GM10266 (cell line): ENCODE data around the gene NQO1.

Experiments
- DNase-seq: peaks from one replicate; pipeline ENCODE4 v3.0.0; 2012; ENCODE audit errors: extremely low spot score
- TF ChIP-seq, protein P1 (sequence below): IDR thresholded peaks from 2 replicates; pipeline ENCODE4 v1.5.1; 2012; ENCODE audit warnings: mild to moderate bottlenecking, low read depth; ENCODE audit not compliant: control insufficient read depth, insufficient read depth; ENCODE audit errors: missing control alignments

NQO1 gene

DNA sequence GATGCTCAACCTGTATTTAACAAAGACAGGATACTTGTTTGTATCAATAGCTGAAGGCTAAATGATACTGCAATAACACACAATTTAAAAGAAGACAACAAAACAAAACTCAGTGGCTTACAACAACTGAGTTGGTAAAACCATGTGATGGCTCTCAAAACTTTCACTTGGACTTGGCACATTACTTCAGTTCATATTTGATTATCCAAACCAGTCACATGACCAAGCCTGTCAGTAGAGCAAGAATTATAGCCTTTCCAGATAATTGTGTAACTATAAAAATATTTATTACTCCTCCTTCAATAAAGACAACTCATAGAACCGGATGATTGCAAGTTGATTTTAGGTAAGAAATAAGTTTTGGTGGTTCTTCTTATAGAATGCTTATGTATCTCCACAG lies 56.8 kb downstream of the NQO1 start:
- DNase-seq: no peak
- TF ChIP-seq, protein P1, sequence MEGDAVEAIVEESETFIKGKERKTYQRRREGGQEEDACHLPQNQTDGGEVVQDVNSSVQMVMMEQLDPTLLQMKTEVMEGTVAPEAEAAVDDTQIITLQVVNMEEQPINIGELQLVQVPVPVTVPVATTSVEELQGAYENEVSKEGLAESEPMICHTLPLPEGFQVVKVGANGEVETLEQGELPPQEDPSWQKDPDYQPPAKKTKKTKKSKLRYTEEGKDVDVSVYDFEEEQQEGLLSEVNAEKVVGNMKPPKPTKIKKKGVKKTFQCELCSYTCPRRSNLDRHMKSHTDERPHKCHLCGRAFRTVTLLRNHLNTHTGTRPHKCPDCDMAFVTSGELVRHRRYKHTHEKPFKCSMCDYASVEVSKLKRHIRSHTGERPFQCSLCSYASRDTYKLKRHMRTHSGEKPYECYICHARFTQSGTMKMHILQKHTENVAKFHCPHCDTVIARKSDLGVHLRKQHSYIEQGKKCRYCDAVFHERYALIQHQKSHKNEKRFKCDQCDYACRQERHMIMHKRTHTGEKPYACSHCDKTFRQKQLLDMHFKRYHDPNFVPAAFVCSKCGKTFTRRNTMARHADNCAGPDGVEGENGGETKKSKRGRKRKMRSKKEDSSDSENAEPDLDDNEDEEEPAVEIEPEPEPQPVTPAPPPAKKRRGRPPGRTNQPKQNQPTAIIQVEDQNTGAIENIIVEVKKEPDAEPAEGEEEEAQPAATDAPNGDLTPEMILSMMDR: no peak

DNA sequence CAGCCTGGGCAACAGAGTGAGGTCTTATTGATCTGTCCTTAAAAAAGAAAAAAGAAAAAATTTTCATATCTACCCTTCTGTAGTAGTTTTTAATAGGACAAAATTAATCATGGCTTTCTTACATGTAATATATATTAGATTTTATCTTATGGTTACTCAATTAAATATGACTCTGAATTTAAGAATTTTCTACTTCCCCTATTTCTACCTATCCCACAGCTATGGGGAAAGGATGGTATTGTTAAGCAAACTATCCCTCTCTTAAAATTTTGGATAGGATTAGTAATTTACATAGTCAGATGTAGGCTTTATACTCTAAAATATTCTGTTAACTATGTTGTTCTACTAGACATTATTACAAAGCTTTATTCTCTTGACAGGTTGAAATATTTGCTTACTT lies 62.5 kb downstream of the NQO1 start:
- TF ChIP-seq, protein P1: no peak

DNA sequence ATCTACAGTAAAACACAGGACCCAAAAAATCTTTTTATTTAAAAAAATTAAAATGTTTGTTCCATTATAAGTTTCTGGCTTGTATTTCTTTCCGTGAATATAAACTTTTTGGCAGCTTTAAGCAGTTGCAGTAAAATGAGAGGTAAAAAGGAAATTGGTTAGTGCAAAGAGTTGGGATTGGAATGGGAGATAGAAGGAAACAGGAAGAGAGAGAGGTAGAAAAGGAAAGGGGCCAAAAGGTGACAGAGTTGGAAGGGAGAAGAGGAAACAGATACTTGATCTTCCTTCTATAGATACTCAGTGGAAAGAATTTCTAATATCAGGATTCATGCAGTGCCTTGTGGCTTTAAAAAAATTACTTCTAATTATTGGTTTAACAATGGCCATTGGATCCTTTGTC lies 63.5 kb downstream of the NQO1 start:
- TF ChIP-seq, protein P1: no peak
- DNase-seq: no peak

More for the DNA sequence above, 62.5 kb downstream of the NQO1 start:
- no peak for DNase-seq

DNA sequence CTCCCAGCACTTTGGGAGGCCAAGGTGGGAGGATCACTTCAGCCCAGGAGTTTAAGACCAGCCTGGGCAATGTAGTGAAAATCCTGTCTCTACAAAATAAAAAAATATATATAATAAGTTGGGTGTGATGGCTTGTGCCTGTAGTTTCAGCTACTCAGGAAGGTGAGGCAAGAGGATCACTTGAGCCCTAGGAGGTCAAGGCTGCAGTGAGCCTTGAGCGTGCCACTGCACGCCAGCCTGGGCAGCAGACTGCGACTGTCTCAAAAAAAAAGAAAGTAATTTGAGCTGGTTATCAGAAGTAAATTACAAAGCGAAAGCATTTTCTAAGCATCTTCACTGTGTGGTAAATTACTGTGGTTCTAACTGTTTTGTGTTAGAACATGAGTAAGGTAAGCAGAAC lies 66.2 kb downstream of the NQO1 start:
- DNase-seq: no peak
- TF ChIP-seq, protein P1: no peak
